ENCODE measurements around the gene FBXO31. TPM values are rescaled to one million over a fixed set of nuclear protein-coding genes. Genes with fewer than 3 reads are reported as not detected.

FBXO31 gene
- total RNA-seq, 1 donor from 2014 or later, result 5.8 TPM

GRCh38 chr16:87374313-87374712 is 9.3 kb downstream of the FBXO31 start:
- Histone ChIP-seq H3K27me3 (no peaks in the 10 kb centered on the region), H3F3A (ENCODE audit: low read depth) (no peaks in the 10 kb centered on the region), H2AFZ (replicated peaks) (no peak overlapping the region), H3K9ac (no peak overlapping the region), H3K27ac (no peak overlapping the region), H3K4me3 (no peak overlapping the region), H3K9me3 (ENCODE audit: low read depth) (no peaks in the 10 kb centered on the region), H3K4me1 (peaks cover 15% of the 10 kb centered on the region), H3K36me3 (no peaks in the 10 kb centered on the region), H3K4me2 (no peak overlapping the region), H3K79me2 (ENCODE audit: low read depth) (peaks cover 60% of the 10 kb centered on the region), H4K20me1 (ENCODE audit: low read depth) (peaks cover 32% of the 10 kb centered on the region)
- Mint-ChIP-seq H3K4me3 (no peak overlapping the region), H3K4me1 (peaks cover 22% of the 10 kb centered on the region), H3K36me3 (peaks cover 6% of the 10 kb centered on the region), H3K27me3 (ENCODE audit: insufficient read depth, low read depth) (peaks cover 6% of the 10 kb centered on the region), H3K9me3 (no peaks in the 10 kb centered on the region), H3K27ac (no peak overlapping the region)
- DNase-seq (ENCODE audit: low spot score), result peak; percentile 1
- TF ChIP-seq EZH2 (IDR thresholded peaks at IDR 0.05) (no peak), EZH2phosphoT487 (IDR thresholded peaks at IDR 0.05) (no peak), CTCF (IDR thresholded peaks at IDR 0.05) (no peak)

- Mint-ChIP-seq H3K4me1 (peaks cover 31% of the 10 kb centered on the region), H3K4me3 (no peak overlapping the region), H3K36me3 (no peaks in the 10 kb centered on the region), H3K27me3 (ENCODE audit: insufficient read depth, low read depth) (peaks cover 2% of the 10 kb centered on the region), H3K9me3 (no peaks in the 10 kb centered on the region), H3K27ac (no peak overlapping the region)
- peaks cover 62% of the 10 kb centered on the region for H3K79me2 ChIP-seq (ENCODE audit: low read depth)
- H3F3A ChIP-seq (ENCODE audit: low read depth), result no peaks in the 10 kb centered on the region
- H3K27me3 ChIP-seq, result no peaks in the 10 kb centered on the region
- H2AFZ ChIP-seq (replicated peaks), result no peak overlapping the region
- no peaks in the 10 kb centered on the region for H3K9me3 ChIP-seq (ENCODE audit: low read depth)
- H3K27ac ChIP-seq, result no peak overlapping the region
- no peaks in the 10 kb centered on the region for H3K36me3 ChIP-seq
- no peak overlapping the region for H3K4me3 ChIP-seq
- no peak overlapping the region for H3K9ac ChIP-seq
- TF ChIP-seq EZH2phosphoT487 (IDR thresholded peaks at IDR 0.05) (no peak), CTCF (IDR thresholded peaks at IDR 0.05) (no peak), EZH2 (IDR thresholded peaks at IDR 0.05) (no peak)
- H3K4me2 ChIP-seq, result no peak overlapping the region
- no peak for DNase-seq (ENCODE audit: low spot score)
- peaks cover 46% of the 10 kb centered on the region for H4K20me1 ChIP-seq (ENCODE audit: low read depth)
- peaks cover 20% of the 10 kb centered on the region for H3K4me1 ChIP-seq
Measured at GRCh38 chr16:87372305-87372704, 11.3 kb downstream of the FBXO31 start.

GRCh38 chr16:87371261-87371866 is 12.2 kb downstream of the FBXO31 start:
- Histone ChIP-seq H3K9ac (no peak overlapping the region), H2AFZ (replicated peaks) (no peak overlapping the region), H3K4me1 (peaks cover 20% of the 10 kb centered on the region), H3K79me2 (ENCODE audit: low read depth) (peaks cover 60% of the 10 kb centered on the region), H3K9me3 (ENCODE audit: low read depth) (no peaks in the 10 kb centered on the region), H3K27me3 (no peaks in the 10 kb centered on the region), H3K27ac (no peak overlapping the region), H3K4me2 (no peak overlapping the region), H3K36me3 (no peaks in the 10 kb centered on the region), H3F3A (ENCODE audit: low read depth) (no peaks in the 10 kb centered on the region), H4K20me1 (ENCODE audit: low read depth) (peaks cover 54% of the 10 kb centered on the region), H3K4me3 (no peak overlapping the region)
- peak overlapping the region; percentile 96 for H3K27ac Mint-ChIP-seq
- H3K4me1 Mint-ChIP-seq, result peaks cover 31% of the 10 kb centered on the region
- no peaks in the 10 kb centered on the region for H3K36me3 Mint-ChIP-seq
- peak; percentile 35 for DNase-seq (ENCODE audit: low spot score)
- H3K27me3 Mint-ChIP-seq (ENCODE audit: insufficient read depth, low read depth), result peaks cover 2% of the 10 kb centered on the region
- no peaks in the 10 kb centered on the region for H3K9me3 Mint-ChIP-seq
- no peak for TF ChIP-seq EZH2phosphoT487 (IDR thresholded peaks at IDR 0.05)
- no peak for TF ChIP-seq CTCF (IDR thresholded peaks at IDR 0.05)
- no peak for TF ChIP-seq EZH2 (IDR thresholded peaks at IDR 0.05)
- peak overlapping the region; percentile 52 for H3K4me3 Mint-ChIP-seq

Data from neural progenitor cell (in vitro differentiated cells).